Right lobe of liver (tissue), 6 donors: ENCODE results near the gene TSPAN9. TPM values are rescaled to one million over a fixed set of nuclear protein-coding genes. Genes with fewer than 3 reads are reported as not detected.

Experiments
- ATAC-seq, 4 donors: fragments of 200-7000 bp; cut with Tn5 transposase; one replicate each; pipeline ENCODE4 v1.9.1; 2020; ENCODE audit warnings: mild to moderate bottlenecking in 4 of 4, moderate library complexity in 4 of 4
- DNase-seq, 3 donors: peaks; one replicate each; pipeline ENCODE4 v3.0.0-alpha.2; 2020
- H3K27ac ChIP-seq, 3 donors: fragments of 200-600 bp; one replicate each; pipeline ENCODE4 v1.8.0; 2022
- H3K27me3 ChIP-seq, 2 donors: fragments of 200-600 bp; one replicate each; pipeline ENCODE4 v1.8.0; 2022
- H3K36me3 ChIP-seq, 4 donors: fragments of 200-600 bp; sonication (generic) in 1 of 4; one replicate each; pipeline versions ENCODE4 v1.5.1 to v1.8.0; 2017 to 2022; ENCODE audit warnings: control low read depth in 1 of 4
- H3K4me1 ChIP-seq, 4 donors: fragments of 200-600 bp; sonication (generic) in 1 of 4; one replicate each; pipeline versions ENCODE4 v1.5.1 to v1.8.0; 2017 to 2022; ENCODE audit warnings: control low read depth in 1 of 4
- H3K4me3 ChIP-seq, 3 donors: fragments of 200-600 bp; one replicate each; pipeline ENCODE4 v1.8.0; 2022
- H3K9me3 ChIP-seq, 4 donors: fragments of 200-600 bp; sonication (generic) in 1 of 4; one replicate each; pipeline versions ENCODE4 v1.5.1 to v1.8.0; 2017 to 2022; ENCODE audit warnings: control low read depth in 1 of 4
- CTCF ChIP-seq, 4 donors: fragments of 200-600 bp in 3 of 4; fragments of 450-650 bp in 1 of 4; IDR thresholded peaks; one replicate each; pipeline versions ENCODE4 v1.5.1 to v1.8.0; 2016 to 2022; ENCODE audit warnings: antibody characterized with exemption in 4 of 4, mild to moderate bottlenecking in 2 of 4
- POLR2A ChIP-seq: fragments of 450-650 bp; IDR thresholded peaks from one replicate; pipeline ENCODE4 v1.6.1; 2017; ENCODE audit warnings: antibody characterized with exemption, mild to moderate bottlenecking
- WGBS: methylation state at CpG from one replicate; pipeline ENCODE4 v1.1.6; 2018; ENCODE audit warnings: low coverage, low lambda C conversion rate; ENCODE audit not compliant: insufficient coverage; ENCODE audit errors: missing lambda C conversion rate; 5-methylcytosine and 5-hydroxymethylcytosine counted together
- intact Hi-C, 2 donors: fragments of 100-400 bp; cut with DNase I; formaldehyde crosslinking; loops; one replicate each; pipeline versions ENCODE4 v1.11.2 to v1.14.1; 2022
- total RNA-seq, 6 experiments: library from RNA; depleted of rRNA in 2 of 6; stranded (reverse); fragments of >200 nt in 2 of 6; fragmentation: NEBNext Ultra II Directional in 3 of 6; extraction: Animal tissue kit (Norgen Biotek cat#: 25700) in 3 of 6; gene quantifications; one replicate each; pipeline versions ENCODE4 v1.1.0 to v1.2.4, GENCODE V29; 2016 to 2023
- donor health status: DM: no; HTN: yes; CAD: no.
- donor health status: DM: no; HTN: no; CAD: no.
- donor health status: DM: no; HTN: no; CAD: no.
- donor health status: DM: no; HTN: yes; CAD: no.
- donor health status: DM: no; HTN: yes; CAD: no.

Gene TSPAN9
- total RNA-seq, 6 experiments from 2014 or later: 23.7 to 53.2 (median 39.8) TPM

GRCh38 chr12:3120701-3121100, 43.5 kb downstream of the TSPAN9 start:
- 80% methylated on average over 5 of the region's 5 CpGs for WGBS
- intact Hi-C loops: no loop called here
- no peak for DNase-seq
- no peak overlapping the region for H3K4me3 ChIP-seq
- no peak for TF ChIP-seq CTCF (IDR thresholded peaks at IDR 0.05)
- no peak for TF ChIP-seq POLR2A
- H3K27me3 ChIP-seq: no peaks in the 10 kb centered on the region
- no peak for ATAC-seq
- H3K9me3 ChIP-seq: no peaks in the 10 kb centered on the region
- H3K36me3 ChIP-seq: no peaks in the 10 kb centered on the region
- H3K27ac ChIP-seq: peak overlapping the region in 2 of 3 donors; percentile 66 to 83
- peaks cover 0 to 61% (median 25%) of the 10 kb centered on the region in 4 donors for H3K4me1 ChIP-seq

GRCh38 chr12:3122841-3123678, 45.9 kb downstream of the TSPAN9 start:
- Histone ChIP-seq H3K27me3 (no peaks in the 10 kb centered on the region), H3K4me1 (peaks cover 0 to 53% (median 23%) of the 10 kb centered on the region in 4 donors), H3K4me3 (no peak overlapping the region), H3K36me3 (no peaks in the 10 kb centered on the region), H3K9me3 (no peaks in the 10 kb centered on the region), H3K27ac (peak overlapping the region in 2 of 3 donors; percentile 47 to 87)
- 27% methylated on average over 6 of the region's 13 CpGs for WGBS
- intact Hi-C loops: no loop called here
- TF ChIP-seq POLR2A (no peak), CTCF (IDR thresholded peaks at IDR 0.05) (peak in 1 of 4 donors; percentile 11)
- peak; percentile 26 to 67 (median 38) for ATAC-seq
- DNase-seq: peak in 1 of 3 donors; percentile 65

GRCh38 chr12:3123729-3124128, 46.5 kb downstream of the TSPAN9 start:
- TF ChIP-seq POLR2A (no peak), CTCF (IDR thresholded peaks at IDR 0.05) (no peak)
- intact Hi-C loops: no loop called here
- Histone ChIP-seq H3K4me3 (no peak overlapping the region), H3K4me1 (peaks cover 0 to 46% (median 20%) of the 10 kb centered on the region in 4 donors), H3K9me3 (no peaks in the 10 kb centered on the region), H3K27me3 (no peaks in the 10 kb centered on the region), H3K27ac (peak overlapping the region in 1 of 3 donors; percentile 87), H3K36me3 (no peaks in the 10 kb centered on the region)
- DNase-seq (no peak), ATAC-seq (no peak)
- WGBS: 61% methylated on average over 4 of the region's 4 CpGs

GRCh38 chr12:3124917-3125316, 47.7 kb downstream of the TSPAN9 start:
- H3K9me3 ChIP-seq: no peaks in the 10 kb centered on the region
- no peaks in the 10 kb centered on the region for H3K27me3 ChIP-seq
- 85% methylated on average over 1 of the region's 1 CpG for WGBS
- no peak overlapping the region for H3K27ac ChIP-seq
- intact Hi-C loops: no loop called here
- peaks cover 0 to 37% (median 14%) of the 10 kb centered on the region in 4 donors for H3K4me1 ChIP-seq
- DNase-seq: no peak
- no peak for ATAC-seq
- no peak for TF ChIP-seq CTCF (IDR thresholded peaks at IDR 0.05)
- no peak for TF ChIP-seq POLR2A
- H3K4me3 ChIP-seq: no peak overlapping the region
- no peaks in the 10 kb centered on the region for H3K36me3 ChIP-seq
